ENCODE measurements around the gene PSMB4. TPM values are rescaled to one million over a fixed set of nuclear protein-coding genes. Genes with fewer than 3 reads are reported as not detected.

The PSMB4 gene
- total RNA-seq, 1 donor from 2014 or later, result 316 TPM

DNA sequence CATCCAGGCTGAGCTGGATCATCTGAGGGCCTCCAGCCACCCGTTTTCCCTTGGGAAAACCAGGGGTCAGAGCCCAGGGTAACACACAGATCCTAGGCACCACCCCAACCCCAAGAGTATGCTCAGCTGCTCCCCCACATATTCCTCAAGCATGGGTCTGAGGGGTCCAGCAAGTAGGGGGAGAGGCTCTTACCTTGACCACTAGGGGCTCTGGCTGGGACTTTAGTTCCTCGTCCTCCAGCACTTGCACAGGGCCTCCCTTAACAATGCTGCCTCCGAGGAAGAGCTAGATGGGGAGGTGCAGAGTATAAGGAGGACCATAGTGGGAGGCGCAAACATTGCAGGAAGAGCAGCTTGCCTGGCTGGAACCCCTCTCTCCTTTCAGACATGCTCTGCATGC is 34.4 kb upstream of the PSMB4 start:
- no peaks in the 10 kb centered on the region for H3K36me3 ChIP-seq (ENCODE audit: insufficient read depth, low read length)
- TF ChIP-seq EZH2 (IDR thresholded peaks at IDR 0.05; ENCODE audit: insufficient read depth, low read length), result no peak
- TF ChIP-seq, protein P1, sequence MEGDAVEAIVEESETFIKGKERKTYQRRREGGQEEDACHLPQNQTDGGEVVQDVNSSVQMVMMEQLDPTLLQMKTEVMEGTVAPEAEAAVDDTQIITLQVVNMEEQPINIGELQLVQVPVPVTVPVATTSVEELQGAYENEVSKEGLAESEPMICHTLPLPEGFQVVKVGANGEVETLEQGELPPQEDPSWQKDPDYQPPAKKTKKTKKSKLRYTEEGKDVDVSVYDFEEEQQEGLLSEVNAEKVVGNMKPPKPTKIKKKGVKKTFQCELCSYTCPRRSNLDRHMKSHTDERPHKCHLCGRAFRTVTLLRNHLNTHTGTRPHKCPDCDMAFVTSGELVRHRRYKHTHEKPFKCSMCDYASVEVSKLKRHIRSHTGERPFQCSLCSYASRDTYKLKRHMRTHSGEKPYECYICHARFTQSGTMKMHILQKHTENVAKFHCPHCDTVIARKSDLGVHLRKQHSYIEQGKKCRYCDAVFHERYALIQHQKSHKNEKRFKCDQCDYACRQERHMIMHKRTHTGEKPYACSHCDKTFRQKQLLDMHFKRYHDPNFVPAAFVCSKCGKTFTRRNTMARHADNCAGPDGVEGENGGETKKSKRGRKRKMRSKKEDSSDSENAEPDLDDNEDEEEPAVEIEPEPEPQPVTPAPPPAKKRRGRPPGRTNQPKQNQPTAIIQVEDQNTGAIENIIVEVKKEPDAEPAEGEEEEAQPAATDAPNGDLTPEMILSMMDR (IDR thresholded peaks at IDR 0.05; ENCODE audit: insufficient read depth, low read depth, low read length), result no peak
- H2AFZ ChIP-seq (ENCODE audit: low read depth, low read length), result no peak overlapping the region
- no peaks in the 10 kb centered on the region for H3K4me1 ChIP-seq (ENCODE audit: insufficient read depth, low read length)
- peaks cover 21% of the 10 kb centered on the region for H3K36me3 Mint-ChIP-seq (ENCODE audit: low read depth, unreplicated experiment)
- no peak overlapping the region for H3K27ac ChIP-seq (ENCODE audit: low read depth, low read length)
- no peak overlapping the region for H3K4me2 ChIP-seq (ENCODE audit: low read length)
- H3K79me2 ChIP-seq (ENCODE audit: insufficient read depth, low read length), result no peaks in the 10 kb centered on the region
- DNase-seq (ENCODE audit: low read depth), result no peak
- H3K4me1 Mint-ChIP-seq (ENCODE audit: low read depth, unreplicated experiment), result no peaks in the 10 kb centered on the region
- peaks cover 5% of the 10 kb centered on the region for H3K9me3 ChIP-seq (ENCODE audit: insufficient read depth, low read depth, low read length)
- no peak overlapping the region for H3K4me3 Mint-ChIP-seq (ENCODE audit: unreplicated experiment)
- H3K9ac ChIP-seq (ENCODE audit: low read length), result no peak overlapping the region
- H3K27ac Mint-ChIP-seq (ENCODE audit: unreplicated experiment), result no peak overlapping the region
- H3K4me3 ChIP-seq (ENCODE audit: insufficient read depth, low read depth, low read length), result no peak overlapping the region
- no peak for FAIRE-seq
- H3K27me3 ChIP-seq (ENCODE audit: insufficient read depth, low read length), result no peaks in the 10 kb centered on the region
- peaks cover 6% of the 10 kb centered on the region for H3K27me3 Mint-ChIP-seq (ENCODE audit: low read depth, unreplicated experiment)
- H3K9me3 Mint-ChIP-seq (ENCODE audit: unreplicated experiment), result peaks cover 38% of the 10 kb centered on the region
- H4K20me1 ChIP-seq (ENCODE audit: insufficient read depth, low read length), result no peaks in the 10 kb centered on the region

DNA sequence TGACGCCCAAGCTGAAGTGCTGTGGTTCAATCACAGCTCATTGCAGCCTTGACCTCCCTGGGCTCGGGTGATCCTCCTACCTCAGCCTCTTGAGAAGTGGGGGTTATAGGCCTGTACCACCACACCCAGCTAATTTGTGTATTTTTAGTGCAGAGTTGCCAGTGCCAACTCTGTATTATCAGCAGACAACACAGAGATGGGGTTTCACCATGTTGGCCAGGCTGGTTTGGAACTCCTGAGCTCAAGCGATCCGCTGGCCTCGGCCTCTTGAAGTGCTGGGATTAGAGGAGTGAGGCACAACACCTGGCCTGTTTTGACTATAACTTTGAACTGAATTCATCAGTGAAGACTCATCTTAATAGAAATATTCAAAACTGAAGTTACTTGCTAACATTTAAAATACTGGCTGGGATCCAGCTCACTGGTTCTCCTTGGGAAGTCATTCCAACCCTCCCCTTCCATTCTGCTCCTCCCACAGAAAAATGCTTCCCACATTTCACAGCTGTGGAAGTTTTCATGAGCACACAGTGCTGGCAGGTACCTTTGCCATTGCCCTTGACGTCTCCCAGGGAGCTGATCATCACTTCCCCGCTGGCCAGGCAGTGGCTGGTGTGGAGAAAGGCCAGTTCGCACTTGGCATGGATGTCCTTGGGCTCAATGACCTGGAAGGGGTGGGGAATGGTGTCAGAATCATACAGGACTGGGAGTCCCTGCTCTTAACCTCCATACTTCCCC is 31.5 kb upstream of the PSMB4 start:
- H3K79me2 ChIP-seq (ENCODE audit: insufficient read depth, low read length), result no peaks in the 10 kb centered on the region
- FAIRE-seq, result no peak
- H3K27ac ChIP-seq (ENCODE audit: low read depth, low read length), result no peak overlapping the region
- peaks cover 22% of the 10 kb centered on the region for H3K9me3 Mint-ChIP-seq (ENCODE audit: unreplicated experiment)
- TF ChIP-seq, protein P1 (IDR thresholded peaks at IDR 0.05; ENCODE audit: insufficient read depth, low read depth, low read length), result no peak
- no peak for TF ChIP-seq EZH2 (IDR thresholded peaks at IDR 0.05; ENCODE audit: insufficient read depth, low read length)
- H3K4me2 ChIP-seq (ENCODE audit: low read length), result no peak overlapping the region
- H3K36me3 ChIP-seq (ENCODE audit: insufficient read depth, low read length), result no peaks in the 10 kb centered on the region
- no peak for DNase-seq (ENCODE audit: low read depth)
- no peak overlapping the region for H3K4me3 ChIP-seq (ENCODE audit: insufficient read depth, low read depth, low read length)
- no peak overlapping the region for H3K9ac ChIP-seq (ENCODE audit: low read length)
- no peak overlapping the region for H2AFZ ChIP-seq (ENCODE audit: low read depth, low read length)
- H3K27ac Mint-ChIP-seq (ENCODE audit: unreplicated experiment), result no peak overlapping the region
- H3K27me3 ChIP-seq (ENCODE audit: insufficient read depth, low read length), result no peaks in the 10 kb centered on the region
- peaks cover 16% of the 10 kb centered on the region for H3K36me3 Mint-ChIP-seq (ENCODE audit: low read depth, unreplicated experiment)
- H3K27me3 Mint-ChIP-seq (ENCODE audit: low read depth, unreplicated experiment), result peaks cover 8% of the 10 kb centered on the region
- H3K9me3 ChIP-seq (ENCODE audit: insufficient read depth, low read depth, low read length), result no peaks in the 10 kb centered on the region
- H3K4me1 ChIP-seq (ENCODE audit: insufficient read depth, low read length), result peaks cover 10% of the 10 kb centered on the region
- H3K4me1 Mint-ChIP-seq (ENCODE audit: low read depth, unreplicated experiment), result peaks cover 3% of the 10 kb centered on the region
- H3K4me3 Mint-ChIP-seq (ENCODE audit: unreplicated experiment), result no peak overlapping the region
- no peaks in the 10 kb centered on the region for H4K20me1 ChIP-seq (ENCODE audit: insufficient read depth, low read length)
